ENCODE data around the gene LILRA6.
"Not testable (repeated sequence)": the region's sequence is repeated elsewhere in the genome, so short reads cannot be mapped to it uniquely, and the experiment has no call there.

GRCh38 chr19:54242234-54242633 lies 356 bp downstream of the LILRA6 start:
- not testable (repeated sequence) for TF ChIP-seq CTCF (IDR thresholded peaks at IDR 0.05; ENCODE audit: low read depth, low read length); EZH2phosphoT487 (IDR thresholded peaks at IDR 0.05; ENCODE audit: low read depth)

Measured in OCI-LY3 (cell line).